AG09309 (cell line): ENCODE results near the gene TBX2.
A peak's percentile ranks its signal among the peaks of the same experiment; 100 is the strongest.

Source experiments
- DNase-seq: peaks from one replicate; pipeline ENCODE4 v3.0.0-alpha.2; 2010; ENCODE audit warnings: low read depth
- H3K4me3 ChIP-seq: 2 replicates; pipeline ENCODE4 v1.5.1; 2011; ENCODE audit warnings: mild to moderate bottlenecking, low read depth, low read length, moderate library complexity; ENCODE audit not compliant: control insufficient read depth
- CTCF ChIP-seq: IDR thresholded peaks from 2 replicates; pipeline ENCODE4 v1.5.1; 2011; ENCODE audit warnings: mild to moderate bottlenecking, low read depth, low read length, inconsistent platforms; ENCODE audit not compliant: insufficient read depth, control insufficient read depth; ENCODE audit errors: missing control alignments

The TBX2 gene

GRCh38 chr17:61388561-61389356, 10.9 kb upstream of the TBX2 start:
- H3K4me3 ChIP-seq: no peak overlapping the region
- DNase-seq: no peak
- TF ChIP-seq CTCF: no peak

GRCh38 chr17:61389670-61390478, 9.8 kb upstream of the TBX2 start:
- peak; percentile 95 for TF ChIP-seq CTCF
- DNase-seq: no peak

GRCh38 chr17:61390479-61390791, 9.2 kb upstream of the TBX2 start:
- no peak for DNase-seq
- H3K4me3 ChIP-seq: no peak overlapping the region

More at GRCh38 chr17:61389670-61390478, 9.8 kb upstream of the TBX2 start:
- no peak overlapping the region for H3K4me3 ChIP-seq

GRCh38 chr17:61391595-61392291, 7.9 kb upstream of the TBX2 start:
- no peak for TF ChIP-seq CTCF
- H3K4me3 ChIP-seq: no peak overlapping the region
- no peak for DNase-seq

More at GRCh38 chr17:61390479-61390791, 9.2 kb upstream of the TBX2 start:
- TF ChIP-seq CTCF: no peak

GRCh38 chr17:61392679-61393078, 7.0 kb upstream of the TBX2 start:
- DNase-seq: no peak
- no peak for TF ChIP-seq CTCF
- H3K4me3 ChIP-seq: no peak overlapping the region

GRCh38 chr17:61393550-61393903, 6.1 kb upstream of the TBX2 start:
- no peak overlapping the region for H3K4me3 ChIP-seq
- TF ChIP-seq CTCF: peak; percentile 31
- no peak for DNase-seq
